KMS-11 (cell line): ENCODE measurements around the gene PFKFB4.

Experiments used
- H2AFZ ChIP-seq: fragments of 200-600 bp; sonication (generic); 2 replicates; pipeline ENCODE4 v1.6.1; 2016; ENCODE audit warnings: antibody characterized with exemption, mixed run types, low read depth
- H3K27ac ChIP-seq: fragments of 200-600 bp; sonication (generic); 2 replicates; pipeline ENCODE4 v1.6.1; 2016; ENCODE audit warnings: mild to moderate bottlenecking, mixed run types
- H3K27me3 ChIP-seq: fragments of 200-600 bp; sonication (generic); 2 replicates; pipeline ENCODE4 v1.6.1; 2017; ENCODE audit warnings: mild to moderate bottlenecking, low read depth, mixed run types, moderate library complexity; ENCODE audit not compliant: insufficient read depth
- H3K36me3 ChIP-seq: fragments of 200-600 bp; sonication (generic); 2 replicates; pipeline ENCODE4 v1.6.1; 2017; ENCODE audit warnings: mild to moderate bottlenecking, mixed run types; ENCODE audit not compliant: insufficient read depth
- H3K4me1 ChIP-seq: fragments of 200-600 bp; sonication (generic); 2 replicates; pipeline ENCODE4 v1.6.1; 2016; ENCODE audit warnings: mild to moderate bottlenecking, low read depth, mixed run types; ENCODE audit not compliant: poor library complexity, severe bottlenecking
- H3K4me2 ChIP-seq: fragments of 200-600 bp; sonication (generic); 2 replicates; pipeline ENCODE4 v1.7.0; 2016; ENCODE audit warnings: mild to moderate bottlenecking, mixed run types
- H3K4me3 ChIP-seq: fragments of 200-600 bp; sonication (generic); IDR thresholded peaks from 2 replicates; pipeline ENCODE4 v1.6.1; 2017; ENCODE audit warnings: low read depth, low read length, mixed read lengths; ENCODE audit not compliant: insufficient read depth
- H3K79me2 ChIP-seq: fragments of 200-600 bp; sonication (generic); 2 replicates; pipeline ENCODE4 v1.6.1; 2016; ENCODE audit warnings: low read depth, mixed run types; ENCODE audit not compliant: insufficient read depth
- H3K9ac ChIP-seq: fragments of 200-600 bp; sonication (generic); 2 replicates; pipeline ENCODE4 v1.6.1; 2016; ENCODE audit warnings: mild to moderate bottlenecking, mixed run types
- H4K20me1 ChIP-seq: fragments of 200-600 bp; sonication (generic); 2 replicates; pipeline ENCODE4 v1.6.1; 2016; ENCODE audit warnings: mild to moderate bottlenecking, mixed run types; ENCODE audit not compliant: insufficient read depth
- TF ChIP-seq, protein P1 (sequence below): fragments of 200-600 bp; sonication (generic); conservative IDR thresholded peaks from 2 replicates; pipeline ENCODE4 v1.6.1; 2017; ENCODE audit warnings: low read depth, mild to moderate bottlenecking, antibody characterized with exemption, low read length, moderate library complexity, mixed read lengths

The PFKFB4 gene

DNA sequence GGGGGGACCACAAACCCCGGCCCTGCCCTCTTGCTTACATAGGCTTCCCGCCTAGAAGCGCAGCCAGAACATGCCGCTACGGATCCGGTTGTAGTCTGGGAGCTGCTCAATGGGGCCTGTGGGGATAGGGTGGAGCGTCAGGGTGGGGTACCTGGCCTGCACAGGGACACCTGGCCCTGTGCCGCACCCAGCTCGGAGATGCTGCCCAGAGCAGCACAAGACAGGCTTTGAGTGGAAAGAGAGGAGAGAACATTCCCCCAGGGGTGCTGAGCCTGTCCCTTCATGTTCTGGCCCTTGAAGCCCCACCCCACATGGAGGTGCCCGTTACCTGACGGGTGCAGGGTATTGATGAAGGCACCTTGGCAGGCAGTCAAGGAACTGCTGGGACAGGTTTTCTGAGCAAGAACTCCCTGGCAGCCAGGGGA is 42.5 kb upstream of the PFKFB4 start:
- H4K20me1 ChIP-seq: no peaks in the 10 kb centered on the region

DNA sequence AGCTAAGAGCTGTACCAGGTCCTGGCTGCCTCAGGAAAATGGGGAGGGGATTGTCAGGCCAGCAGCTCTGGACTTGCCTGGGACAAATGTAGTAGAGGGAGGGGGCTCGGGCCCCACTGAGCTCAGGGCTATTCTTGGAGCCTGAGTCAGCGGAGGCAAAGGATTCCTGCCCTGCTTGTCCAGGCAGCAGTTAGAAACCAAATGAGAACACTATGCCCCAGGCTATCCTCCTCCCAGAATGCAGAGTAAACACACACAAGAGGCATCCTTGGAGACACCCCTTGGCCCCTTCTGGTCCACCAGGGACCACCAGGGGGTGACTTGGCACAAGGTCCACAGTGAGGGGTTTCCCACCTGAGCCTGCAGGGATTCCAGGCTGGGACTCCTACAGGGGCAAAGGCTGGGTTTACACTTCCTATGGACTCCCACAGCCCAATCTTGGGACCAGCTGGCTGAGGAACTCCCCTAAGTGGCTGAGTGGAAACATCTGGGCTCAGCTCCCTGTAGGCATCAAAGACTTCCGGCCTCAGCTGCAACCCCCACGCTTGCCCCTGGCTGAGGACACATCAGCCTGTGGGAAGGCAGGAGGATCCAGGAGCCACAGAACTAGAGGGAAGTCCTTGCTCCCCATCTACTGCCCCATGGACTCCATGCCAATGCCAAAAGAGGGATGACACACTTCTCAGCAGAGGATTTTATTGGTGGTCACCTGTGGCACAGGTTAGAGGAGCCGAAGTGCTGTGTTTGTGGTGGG is 41.9 kb upstream of the PFKFB4 start:
- Histone ChIP-seq H4K20me1 (no peaks in the 10 kb centered on the region), H3K4me3 (no peak overlapping the region), H3K36me3 (no peaks in the 10 kb centered on the region), H3K27me3 (no peaks in the 10 kb centered on the region), H3K27ac (no peak overlapping the region), H3K79me2 (no peaks in the 10 kb centered on the region), H3K9ac (no peak overlapping the region), H2AFZ (no peak overlapping the region), H3K4me2 (no peak overlapping the region), H3K4me1 (no peaks in the 10 kb centered on the region)
- TF ChIP-seq, protein P1, sequence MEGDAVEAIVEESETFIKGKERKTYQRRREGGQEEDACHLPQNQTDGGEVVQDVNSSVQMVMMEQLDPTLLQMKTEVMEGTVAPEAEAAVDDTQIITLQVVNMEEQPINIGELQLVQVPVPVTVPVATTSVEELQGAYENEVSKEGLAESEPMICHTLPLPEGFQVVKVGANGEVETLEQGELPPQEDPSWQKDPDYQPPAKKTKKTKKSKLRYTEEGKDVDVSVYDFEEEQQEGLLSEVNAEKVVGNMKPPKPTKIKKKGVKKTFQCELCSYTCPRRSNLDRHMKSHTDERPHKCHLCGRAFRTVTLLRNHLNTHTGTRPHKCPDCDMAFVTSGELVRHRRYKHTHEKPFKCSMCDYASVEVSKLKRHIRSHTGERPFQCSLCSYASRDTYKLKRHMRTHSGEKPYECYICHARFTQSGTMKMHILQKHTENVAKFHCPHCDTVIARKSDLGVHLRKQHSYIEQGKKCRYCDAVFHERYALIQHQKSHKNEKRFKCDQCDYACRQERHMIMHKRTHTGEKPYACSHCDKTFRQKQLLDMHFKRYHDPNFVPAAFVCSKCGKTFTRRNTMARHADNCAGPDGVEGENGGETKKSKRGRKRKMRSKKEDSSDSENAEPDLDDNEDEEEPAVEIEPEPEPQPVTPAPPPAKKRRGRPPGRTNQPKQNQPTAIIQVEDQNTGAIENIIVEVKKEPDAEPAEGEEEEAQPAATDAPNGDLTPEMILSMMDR: no peak

More for the DNA sequence above, 42.5 kb upstream of the PFKFB4 start:
- Histone ChIP-seq H3K4me3 (no peak overlapping the region), H3K4me2 (no peak overlapping the region), H3K27me3 (no peaks in the 10 kb centered on the region), H3K9ac (no peak overlapping the region), H3K27ac (no peak overlapping the region), H2AFZ (no peak overlapping the region), H3K4me1 (no peaks in the 10 kb centered on the region), H3K36me3 (no peaks in the 10 kb centered on the region), H3K79me2 (no peaks in the 10 kb centered on the region)
- TF ChIP-seq, protein P1: no peak

DNA sequence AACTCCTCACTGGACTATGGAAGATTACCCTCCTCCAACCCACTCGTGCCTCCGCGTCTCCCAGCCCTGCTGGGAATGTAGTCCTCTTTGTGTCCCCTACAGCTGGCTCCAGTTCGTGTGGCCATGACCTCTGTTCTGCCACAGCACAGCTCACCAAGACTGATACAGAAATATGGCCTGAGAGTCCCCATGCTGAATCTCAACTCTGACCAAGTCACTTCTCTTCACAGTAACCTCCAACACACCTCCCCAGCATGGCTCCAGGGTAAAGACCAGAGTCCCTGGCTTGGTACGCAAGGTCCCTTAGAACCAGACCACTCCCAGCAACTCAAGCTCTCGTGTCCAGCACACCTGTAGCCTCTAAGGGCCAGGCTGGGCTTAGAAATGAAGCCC is 40.8 kb upstream of the PFKFB4 start:
- Histone ChIP-seq H3K79me2 (no peaks in the 10 kb centered on the region), H3K9ac (no peak overlapping the region), H3K4me2 (no peak overlapping the region), H3K36me3 (no peaks in the 10 kb centered on the region), H3K4me1 (no peaks in the 10 kb centered on the region), H3K4me3 (no peak overlapping the region), H3K27ac (no peak overlapping the region), H2AFZ (no peak overlapping the region), H4K20me1 (no peaks in the 10 kb centered on the region), H3K27me3 (no peaks in the 10 kb centered on the region)
- TF ChIP-seq, protein P1: no peak

DNA sequence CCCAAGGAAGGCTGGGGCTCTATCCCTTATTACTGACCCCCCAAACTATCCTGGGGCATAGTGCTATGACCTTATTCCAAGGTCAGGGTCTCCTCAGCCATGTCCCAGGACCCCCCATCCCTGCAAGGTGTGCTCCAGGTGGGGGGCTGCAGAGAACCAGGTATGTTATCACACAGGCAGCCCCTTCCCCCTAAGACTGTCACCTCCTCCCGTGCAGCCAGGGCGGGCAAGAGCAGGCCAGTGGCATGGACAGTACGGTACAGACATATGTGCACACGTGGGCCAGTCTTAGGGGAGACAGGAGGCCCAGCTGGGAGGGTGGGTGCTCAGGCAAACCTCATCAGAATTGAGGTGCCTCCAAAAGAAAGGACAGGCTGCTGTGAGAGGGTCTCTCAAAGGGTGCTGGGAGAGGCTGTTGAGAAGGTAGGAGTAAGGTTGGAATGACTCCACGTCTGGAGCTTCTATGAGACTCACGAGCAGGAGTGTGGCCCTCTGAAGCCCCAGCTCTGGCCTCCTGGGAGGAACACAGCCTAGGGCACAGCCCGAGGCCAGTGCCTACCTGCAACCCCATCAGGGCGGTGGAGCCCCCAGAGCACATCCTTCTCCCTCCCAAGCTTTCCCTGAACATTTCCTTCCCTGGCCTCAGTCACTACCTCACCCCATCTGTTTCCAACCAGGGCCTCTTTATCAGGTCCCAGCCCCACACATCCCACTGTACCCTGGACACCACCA is 40.2 kb upstream of the PFKFB4 start:
- H3K4me3 ChIP-seq: no peak overlapping the region
- no peak overlapping the region for H2AFZ ChIP-seq

More for the DNA sequence above, 40.2 kb upstream of the PFKFB4 start:
- H3K27me3 ChIP-seq: no peaks in the 10 kb centered on the region; the same call in 1 of the 2 replicates
- no peaks in the 10 kb centered on the region for H3K79me2 ChIP-seq
- H3K36me3 ChIP-seq: no peaks in the 10 kb centered on the region
- no peak overlapping the region for H3K4me2 ChIP-seq
- no peak overlapping the region for H3K9ac ChIP-seq
- no peak overlapping the region for H3K27ac ChIP-seq
- TF ChIP-seq, protein P1: no peak
- no peaks in the 10 kb centered on the region for H4K20me1 ChIP-seq
- H3K4me1 ChIP-seq: no peaks in the 10 kb centered on the region
